Neural progenitor cell (in vitro differentiated cells): ENCODE measurements around the gene SPTAN1.

Experiments
- CTCF ChIP-seq: fragments of 200-600 bp; sonication (generic); IDR thresholded peaks from 2 replicates; pipeline ENCODE4 v1.5.1; 2017; ENCODE audit warnings: antibody characterized with exemption, mild to moderate bottlenecking
- EZH2 ChIP-seq: fragments of 200-600 bp; sonication (generic); IDR thresholded peaks from 2 replicates; pipeline ENCODE4 v1.6.1; 2017; ENCODE audit warnings: antibody characterized with exemption, mild to moderate bottlenecking, moderate library complexity
- EZH2phosphoT487 ChIP-seq: fragments of 200-600 bp; sonication (generic); IDR thresholded peaks from 2 replicates; pipeline ENCODE4 v1.6.1; 2017; ENCODE audit warnings: antibody characterized with exemption

- TF ChIP-seq EZH2 (no peak), CTCF (no peak), EZH2phosphoT487 (no peak)
Observed at GRCh38 chr9:128580731-128581130, 28.3 kb downstream of the SPTAN1 start.
